ENCODE data around the gene ACOT8. TPM values are rescaled to one million over a fixed set of nuclear protein-coding genes. Genes with fewer than 3 reads are reported as not detected.

The ACOT8 gene
- polyA plus RNA-seq, 1 donor (not counting 4 experiments of a cell fraction or from before 2014, with no cell fraction given) = 23.9 TPM

- no peak for FAIRE-seq
- Histone ChIP-seq H4K20me1 (ENCODE audit: control insufficient read depth, extremely low read depth, insufficient read depth, low read length) (no peaks in the 10 kb centered on the region), H3K4me3 (ENCODE audit: control insufficient read depth in 2 of 3, extremely low read depth in 1 of 3, insufficient read depth in 2 of 3, low read depth in 1 of 3, low read length in 3 of 3) (no peak within 1 kb of the TSS), H3K9me3 (ENCODE audit: control insufficient read depth, low read depth, low read length) (no peaks in the 10 kb centered on the region), H2AFZ (ENCODE audit: control insufficient read depth, low read length) (no peak within 1 kb of the TSS), H3K9ac (ENCODE audit: control insufficient read depth, extremely low read depth, insufficient read depth, low read length) (no peak within 1 kb of the TSS), H3K4me2 (ENCODE audit: control insufficient read depth, extremely low read depth, insufficient read depth, low read depth, low read length) (no peak within 1 kb of the TSS), H3K36me3 (ENCODE audit: control insufficient read depth in 2 of 2, extremely low read depth in 1 of 2, insufficient read depth in 2 of 2, low read length in 2 of 2) (peaks cover 11 to 13% of the 10 kb centered on the region in 2 experiments), H3K9me1 (ENCODE audit: control insufficient read depth, extremely low read depth, insufficient read depth, low read length) (no peaks in the 10 kb centered on the region), H3K79me2 (ENCODE audit: control insufficient read depth, insufficient read depth, low read length) (peaks cover 10% of the 10 kb centered on the region), H3K27me3 (ENCODE audit: control insufficient read depth, extremely low read depth, insufficient read depth, low read length) (no peaks in the 10 kb centered on the region), H3K4me1 (ENCODE audit: control insufficient read depth, extremely low read depth, insufficient read depth, low read length) (peaks cover 23% of the 10 kb centered on the region), H3K27ac (ENCODE audit: control insufficient read depth, insufficient read depth, low read length) (no peak within 1 kb of the TSS)
- dilution Hi-C loops (cut with MboI; ENCODE audit: extremely low pct_ligation_motif_present, low sequenced_read_pairs) = no loop called here
- no peak for DNase-seq (ENCODE audit: low read depth, low spot score)
- TF ChIP-seq, protein P1, sequence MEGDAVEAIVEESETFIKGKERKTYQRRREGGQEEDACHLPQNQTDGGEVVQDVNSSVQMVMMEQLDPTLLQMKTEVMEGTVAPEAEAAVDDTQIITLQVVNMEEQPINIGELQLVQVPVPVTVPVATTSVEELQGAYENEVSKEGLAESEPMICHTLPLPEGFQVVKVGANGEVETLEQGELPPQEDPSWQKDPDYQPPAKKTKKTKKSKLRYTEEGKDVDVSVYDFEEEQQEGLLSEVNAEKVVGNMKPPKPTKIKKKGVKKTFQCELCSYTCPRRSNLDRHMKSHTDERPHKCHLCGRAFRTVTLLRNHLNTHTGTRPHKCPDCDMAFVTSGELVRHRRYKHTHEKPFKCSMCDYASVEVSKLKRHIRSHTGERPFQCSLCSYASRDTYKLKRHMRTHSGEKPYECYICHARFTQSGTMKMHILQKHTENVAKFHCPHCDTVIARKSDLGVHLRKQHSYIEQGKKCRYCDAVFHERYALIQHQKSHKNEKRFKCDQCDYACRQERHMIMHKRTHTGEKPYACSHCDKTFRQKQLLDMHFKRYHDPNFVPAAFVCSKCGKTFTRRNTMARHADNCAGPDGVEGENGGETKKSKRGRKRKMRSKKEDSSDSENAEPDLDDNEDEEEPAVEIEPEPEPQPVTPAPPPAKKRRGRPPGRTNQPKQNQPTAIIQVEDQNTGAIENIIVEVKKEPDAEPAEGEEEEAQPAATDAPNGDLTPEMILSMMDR (optimal IDR thresholded peaks at IDR 0.05 in 1 of 3, IDR thresholded peaks at IDR 0.05 in 1 of 3, conservative IDR thresholded peaks at IDR 0.05 in 1 of 3; ENCODE audit: extremely low read depth in 1 of 3, insufficient read depth in 2 of 3, low read length in 3 of 3) = no peak
- TF ChIP-seq EZH2 (IDR thresholded peaks at IDR 0.05; ENCODE audit: low read length) = no peak
Observed at GRCh38 chr20:45887346-45887715, 30.1 kb upstream of the ACOT8 start, which contains the start of gene SPATA25. Gene SPATA25 (minus strand): TSS chr20:45887622. CDS start chr20:45887590, 32 bp downstream.

DNA sequence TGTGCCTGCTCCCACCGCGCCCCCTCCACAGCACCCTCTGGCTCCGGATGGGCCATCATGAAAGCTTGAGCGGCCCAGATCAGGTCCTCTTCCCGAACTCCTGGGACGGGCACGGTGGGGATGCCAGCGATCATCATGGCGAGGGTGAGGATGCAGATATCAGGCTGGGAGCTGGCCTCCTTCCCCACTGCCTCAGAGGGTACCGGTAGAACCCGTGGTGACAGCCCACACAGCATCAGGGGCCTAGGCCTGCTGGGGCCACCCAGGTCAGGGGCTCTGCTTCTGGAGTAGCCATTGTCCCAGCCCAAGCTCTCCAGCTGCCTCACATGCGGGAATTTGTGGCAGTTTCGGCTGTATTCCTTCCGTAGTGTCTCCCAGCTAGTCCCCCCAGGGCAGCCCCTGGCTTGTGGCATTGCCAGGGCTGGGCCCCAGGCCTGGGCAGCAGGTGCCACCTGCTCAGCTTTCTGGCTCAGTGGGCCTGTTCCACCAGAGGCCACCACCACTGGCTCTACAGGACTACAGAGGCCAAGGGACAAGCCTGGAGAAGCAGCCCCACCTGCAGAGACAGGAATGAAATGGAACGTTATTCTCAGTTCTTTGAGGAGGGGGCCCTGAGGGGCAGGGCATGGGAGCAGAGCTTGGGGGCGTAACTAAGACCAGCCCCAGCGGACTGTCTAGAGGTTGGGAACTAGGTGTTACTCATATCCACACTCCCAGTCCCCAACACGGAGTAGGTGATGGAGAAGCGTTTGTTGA is 29.6 kb upstream of the ACOT8 start:
- DNase-seq (ENCODE audit: low read depth, low spot score) (no peak), FAIRE-seq (no peak)
- no peak overlapping the region for H2AFZ ChIP-seq (ENCODE audit: control insufficient read depth, low read length)
- no peaks in the 10 kb centered on the region for H4K20me1 ChIP-seq (ENCODE audit: control insufficient read depth, extremely low read depth, insufficient read depth, low read length)
- peaks cover 11 to 13% of the 10 kb centered on the region in 2 experiments for H3K36me3 ChIP-seq (ENCODE audit: control insufficient read depth in 2 of 2, extremely low read depth in 1 of 2, insufficient read depth in 2 of 2, low read length in 2 of 2)
- no peaks in the 10 kb centered on the region for H3K9me1 ChIP-seq (ENCODE audit: control insufficient read depth, extremely low read depth, insufficient read depth, low read length)
- H3K9me3 ChIP-seq (ENCODE audit: control insufficient read depth, low read depth, low read length) = no peaks in the 10 kb centered on the region
- TF ChIP-seq EZH2 (IDR thresholded peaks at IDR 0.05; ENCODE audit: low read length) = no peak
- TF ChIP-seq, protein P1 (optimal IDR thresholded peaks at IDR 0.05 in 1 of 3, IDR thresholded peaks at IDR 0.05 in 1 of 3, conservative IDR thresholded peaks at IDR 0.05 in 1 of 3; ENCODE audit: extremely low read depth in 1 of 3, insufficient read depth in 2 of 3, low read length in 3 of 3) = no peak
- peaks cover 10% of the 10 kb centered on the region for H3K79me2 ChIP-seq (ENCODE audit: control insufficient read depth, insufficient read depth, low read length)
- no peak overlapping the region for H3K9ac ChIP-seq (ENCODE audit: control insufficient read depth, extremely low read depth, insufficient read depth, low read length)
- no peak overlapping the region for H3K27ac ChIP-seq (ENCODE audit: control insufficient read depth, insufficient read depth, low read length)
- H3K4me1 ChIP-seq (ENCODE audit: control insufficient read depth, extremely low read depth, insufficient read depth, low read length) = peaks cover 20% of the 10 kb centered on the region
- no peaks in the 10 kb centered on the region for H3K27me3 ChIP-seq (ENCODE audit: control insufficient read depth, extremely low read depth, insufficient read depth, low read length)
- H3K4me2 ChIP-seq (ENCODE audit: control insufficient read depth, extremely low read depth, insufficient read depth, low read depth, low read length) = no peak overlapping the region
- dilution Hi-C loops (cut with MboI; ENCODE audit: extremely low pct_ligation_motif_present, low sequenced_read_pairs) = no loop called here
- H3K4me3 ChIP-seq (ENCODE audit: control insufficient read depth in 2 of 3, extremely low read depth in 1 of 3, insufficient read depth in 2 of 3, low read depth in 1 of 3, low read length in 3 of 3) = no peak overlapping the region
